HL-60 (cell line): ENCODE results near the gene PPP1R9B.

ENCODE experiments used
- CTCF ChIP-seq: IDR thresholded peaks from one replicate; pipeline ENCODE4 v1.5.1; 2011; ENCODE audit warnings: low read length, control low read depth, inconsistent platforms; ENCODE audit not compliant: insufficient read depth
- GABPA ChIP-seq: IDR thresholded peaks from 2 replicates; pipeline ENCODE4 v1.6.1; 2012; ENCODE audit warnings: low read depth
- POLR2AphosphoS5 ChIP-seq: IDR thresholded peaks from 2 replicates; pipeline ENCODE4 v1.6.1; 2012; ENCODE audit warnings: low read depth
- REST ChIP-seq: IDR thresholded peaks from 2 replicates; pipeline ENCODE4 v1.6.1; 2012; ENCODE audit warnings: low read depth; ENCODE audit not compliant: insufficient replicate concordance
- SPI1 ChIP-seq: IDR thresholded peaks from 2 replicates; pipeline ENCODE4 v1.6.1; 2012; ENCODE audit warnings: low read depth, mild to moderate bottlenecking, borderline replicate concordance

DNA sequence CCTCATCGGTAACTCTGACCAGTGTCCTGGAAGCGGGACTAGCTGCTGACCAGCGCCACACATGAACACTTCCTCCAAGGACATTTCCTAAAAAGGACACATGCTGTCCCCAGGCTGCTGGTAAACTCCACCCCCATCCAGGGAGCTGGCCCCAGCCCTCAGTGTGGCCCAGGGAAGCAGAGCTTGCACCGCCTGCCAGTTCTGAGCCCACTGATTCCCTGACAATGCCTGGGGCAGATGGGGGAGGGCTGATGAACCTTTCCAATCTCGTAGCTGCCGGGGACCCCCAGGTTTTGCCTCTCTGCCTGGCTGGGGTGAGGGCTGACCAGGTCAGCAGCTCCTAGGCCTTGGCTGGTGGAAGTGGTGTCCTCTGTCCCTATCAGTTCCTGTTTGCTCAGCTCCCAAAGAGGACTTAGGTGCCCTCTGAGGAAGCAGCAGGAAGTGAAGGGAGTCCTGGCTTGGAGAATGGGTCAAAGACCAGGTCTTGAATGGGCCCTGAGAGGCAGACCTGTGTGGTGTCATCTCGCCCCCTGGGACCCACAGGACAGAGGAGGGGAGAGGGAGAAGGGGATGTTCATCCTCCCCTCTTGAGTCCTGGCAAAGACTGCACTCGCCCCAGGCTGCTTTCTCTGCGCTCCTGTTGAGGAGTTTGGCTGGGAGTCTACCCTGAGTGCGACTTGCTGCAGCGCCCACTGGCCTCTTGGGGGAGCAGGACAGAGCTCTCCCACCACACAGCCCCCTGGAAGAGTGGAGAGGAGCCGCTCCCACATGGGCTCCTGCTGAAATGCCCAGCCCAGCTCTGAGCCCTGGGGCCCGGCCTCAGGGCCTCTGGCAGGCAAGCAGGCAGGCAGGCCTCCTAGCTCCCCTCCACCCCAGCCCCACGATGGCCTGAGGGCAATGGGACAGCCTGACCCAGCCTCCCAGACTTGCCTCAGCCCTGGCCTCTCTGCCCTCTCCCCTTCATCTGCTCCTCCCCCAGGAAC lies 38.5 kb downstream of the PPP1R9B start:
- TF ChIP-seq CTCF, result no peak
- no peak for TF ChIP-seq GABPA
- TF ChIP-seq REST, result no peak
- TF ChIP-seq POLR2AphosphoS5, result no peak
- TF ChIP-seq SPI1, result no peak
